ENCODE results near the gene DDHD1.
"Not testable (repeated sequence)": the region's sequence is repeated elsewhere in the genome, so short reads cannot be mapped to it uniquely, and the experiment has no call there.

DNA sequence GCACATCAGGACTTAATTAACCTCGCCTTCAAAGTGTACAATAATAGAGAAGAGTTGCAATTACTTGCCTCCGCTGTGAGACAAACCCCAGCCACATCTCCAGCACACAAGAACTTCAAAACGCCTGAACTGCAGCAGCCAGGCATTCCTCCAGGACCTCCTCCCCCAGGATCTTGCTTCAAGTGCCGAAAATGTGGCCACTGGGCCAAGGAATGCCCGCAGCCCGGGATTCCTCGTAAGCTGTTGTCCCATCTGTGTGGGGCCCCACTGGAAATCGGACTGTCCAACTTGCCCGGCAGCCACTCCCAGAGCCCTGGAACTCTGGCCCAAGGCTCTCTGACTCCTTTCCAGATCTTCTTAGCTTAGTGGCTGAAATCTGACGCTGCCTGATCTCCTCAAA, 22.6 kb downstream of the DDHD1 start:
- TF ChIP-seq, protein P1, sequence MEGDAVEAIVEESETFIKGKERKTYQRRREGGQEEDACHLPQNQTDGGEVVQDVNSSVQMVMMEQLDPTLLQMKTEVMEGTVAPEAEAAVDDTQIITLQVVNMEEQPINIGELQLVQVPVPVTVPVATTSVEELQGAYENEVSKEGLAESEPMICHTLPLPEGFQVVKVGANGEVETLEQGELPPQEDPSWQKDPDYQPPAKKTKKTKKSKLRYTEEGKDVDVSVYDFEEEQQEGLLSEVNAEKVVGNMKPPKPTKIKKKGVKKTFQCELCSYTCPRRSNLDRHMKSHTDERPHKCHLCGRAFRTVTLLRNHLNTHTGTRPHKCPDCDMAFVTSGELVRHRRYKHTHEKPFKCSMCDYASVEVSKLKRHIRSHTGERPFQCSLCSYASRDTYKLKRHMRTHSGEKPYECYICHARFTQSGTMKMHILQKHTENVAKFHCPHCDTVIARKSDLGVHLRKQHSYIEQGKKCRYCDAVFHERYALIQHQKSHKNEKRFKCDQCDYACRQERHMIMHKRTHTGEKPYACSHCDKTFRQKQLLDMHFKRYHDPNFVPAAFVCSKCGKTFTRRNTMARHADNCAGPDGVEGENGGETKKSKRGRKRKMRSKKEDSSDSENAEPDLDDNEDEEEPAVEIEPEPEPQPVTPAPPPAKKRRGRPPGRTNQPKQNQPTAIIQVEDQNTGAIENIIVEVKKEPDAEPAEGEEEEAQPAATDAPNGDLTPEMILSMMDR (IDR thresholded peaks at IDR 0.05; ENCODE audit: borderline replicate concordance, extremely low read depth, low read length, poor library complexity, severe bottlenecking): not testable (repeated sequence)
- TF ChIP-seq EZH2 (IDR thresholded peaks at IDR 0.05; ENCODE audit: borderline replicate concordance, low read depth, low read length, severe bottlenecking): not testable (repeated sequence)
